Activated B cell treated with CpG ODN at 0.5 μM for 24 hours (primary cell): ENCODE measurements around the gene PMS1. TPM values are rescaled to one million over a fixed set of nuclear protein-coding genes. Genes with fewer than 3 reads are reported as not detected.

ENCODE experiments used
- ATAC-seq: fragments of 200-7000 bp; cut with Tn5 transposase; one replicate; pipeline ENCODE4 v1.10.0; 2021; ENCODE audit warnings: low read depth, mild to moderate bottlenecking, moderate library complexity
- CTCF ChIA-PET: fragments of 350-600 bp; sonication (Branson Sonifier 250); formaldehyde crosslinking; loops from one replicate; lab custom pipeline; 2021; ENCODE audit warnings: antibody characterized with exemption; lab: Charles Lee
- POLR2A ChIA-PET: fragments of 350-600 bp; sonication (Branson Sonifier 250); formaldehyde crosslinking; loops from one replicate; lab custom pipeline; 2021; ENCODE audit warnings: antibody characterized with exemption; lab: Charles Lee
- DNase-seq: peaks from one replicate; pipeline ENCODE4 v3.0.0; 2022
- H3K27ac Mint-ChIP-seq: one replicate; pipeline ENCODE4 v1.8.0; 2020; ENCODE audit warnings: mixed read lengths
- H3K27me3 Mint-ChIP-seq: one replicate; pipeline ENCODE4 v1.8.0; 2021; ENCODE audit warnings: mixed read lengths
- H3K36me3 Mint-ChIP-seq: one replicate; pipeline ENCODE4 v1.8.0; 2021; ENCODE audit warnings: low read depth, mixed read lengths
- H3K4me1 Mint-ChIP-seq: one replicate; pipeline ENCODE4 v1.8.0; 2021; ENCODE audit warnings: mixed read lengths
- H3K4me3 Mint-ChIP-seq: one replicate; pipeline ENCODE4 v1.8.0; 2020; ENCODE audit warnings: mild to moderate bottlenecking, mixed read lengths
- H3K9me3 Mint-ChIP-seq: one replicate; pipeline ENCODE4 v1.8.0; 2020; ENCODE audit warnings: mixed read lengths
- CTCF ChIP-seq: fragments of 200-600 bp; IDR thresholded peaks from one replicate; pipeline ENCODE4 v1.8.0; 2022; ENCODE audit warnings: antibody characterized with exemption, mild to moderate bottlenecking
- intact Hi-C: fragments of 100-400 bp; cut with micrococcal nuclease; formaldehyde crosslinking; loops from one replicate; pipeline ENCODE4 v1.15.1; 2024
- total RNA-seq: library from RNA; stranded (reverse); gene quantifications from 2 replicates; pipeline ENCODE4 v1.2.3, GENCODE V29; 2022

The PMS1 gene
- total RNA-seq, 1 donor from 2014 or later: 39.0 TPM

GRCh38 chr2:189860161-189860560 lies 75.9 kb downstream of the PMS1 start:
- CTCF ChIA-PET: no interaction called here
- no peaks in the 10 kb centered on the region for H3K27me3 Mint-ChIP-seq
- no peak for TF ChIP-seq CTCF
- ATAC-seq: no peak
- no peak for DNase-seq
- no peak overlapping the region for H3K4me3 Mint-ChIP-seq
- peaks cover 4% of the 10 kb centered on the region for H3K9me3 Mint-ChIP-seq
- POLR2A ChIA-PET: no interaction called here
- H3K36me3 Mint-ChIP-seq: peaks cover 32% of the 10 kb centered on the region
- intact Hi-C loops: no loop called here
- H3K4me1 Mint-ChIP-seq: no peaks in the 10 kb centered on the region
- H3K27ac Mint-ChIP-seq: no peak overlapping the region

GRCh38 chr2:189862751-189863150 lies 78.5 kb downstream of the PMS1 start:
- H3K4me1 Mint-ChIP-seq: no peaks in the 10 kb centered on the region

GRCh38 chr2:189865826-189866225 lies 81.6 kb downstream of the PMS1 start:
- H3K27me3 Mint-ChIP-seq: no peaks in the 10 kb centered on the region
- DNase-seq: no peak
- H3K9me3 Mint-ChIP-seq: peaks cover 4% of the 10 kb centered on the region
- H3K27ac Mint-ChIP-seq: no peak overlapping the region
- TF ChIP-seq CTCF: no peak
- H3K36me3 Mint-ChIP-seq: peaks cover 27% of the 10 kb centered on the region
- no peaks in the 10 kb centered on the region for H3K4me1 Mint-ChIP-seq
- POLR2A ChIA-PET: no interaction called here
- CTCF ChIA-PET: no interaction called here
- no peak overlapping the region for H3K4me3 Mint-ChIP-seq
- ATAC-seq: no peak
- intact Hi-C loops: no loop called here

More at GRCh38 chr2:189862751-189863150, 78.5 kb downstream of the PMS1 start:
- Mint-ChIP-seq H3K9me3 (peaks cover 4% of the 10 kb centered on the region), H3K4me3 (no peak overlapping the region), H3K36me3 (peaks cover 25% of the 10 kb centered on the region), H3K27ac (no peak overlapping the region), H3K27me3 (no peaks in the 10 kb centered on the region)
- no peak for TF ChIP-seq CTCF
- POLR2A ChIA-PET: no interaction called here
- intact Hi-C loops: no loop called here
- DNase-seq (no peak), ATAC-seq (no peak)
- CTCF ChIA-PET: no interaction called here

- H3K27ac Mint-ChIP-seq: no peak overlapping the region
- DNase-seq: no peak
- ATAC-seq: no peak
- CTCF ChIA-PET: no interaction called here
- POLR2A ChIA-PET: no interaction called here
- no peak overlapping the region for H3K4me3 Mint-ChIP-seq
- no peaks in the 10 kb centered on the region for H3K27me3 Mint-ChIP-seq
- peaks cover 27% of the 10 kb centered on the region for H3K36me3 Mint-ChIP-seq
- no peaks in the 10 kb centered on the region for H3K4me1 Mint-ChIP-seq
- TF ChIP-seq CTCF: no peak
- intact Hi-C loops: no loop called here
- peaks cover 4% of the 10 kb centered on the region for H3K9me3 Mint-ChIP-seq
These were observed 82.0 kb downstream of the PMS1 start for GRCh38 chr2:189866296-189866695.

GRCh38 chr2:189868896-189869295 lies 84.6 kb downstream of the PMS1 start:
- peaks cover 18% of the 10 kb centered on the region for H3K36me3 Mint-ChIP-seq
- H3K4me3 Mint-ChIP-seq: no peak overlapping the region
- H3K27ac Mint-ChIP-seq: no peak overlapping the region
- no peak for TF ChIP-seq CTCF
- H3K9me3 Mint-ChIP-seq: no peaks in the 10 kb centered on the region
- ChIA-PET POLR2A (no interaction called here), CTCF (no interaction called here)
- no peaks in the 10 kb centered on the region for H3K27me3 Mint-ChIP-seq
- H3K4me1 Mint-ChIP-seq: no peaks in the 10 kb centered on the region
- intact Hi-C loops: no loop called here
- ATAC-seq (no peak), DNase-seq (no peak)
